Thymus (tissue), 11 donors: ENCODE measurements around the gene DUS1L. TPM values are rescaled to one million over a fixed set of nuclear protein-coding genes. Genes with fewer than 3 reads are reported as not detected.

Source experiments
- DNase-seq, 9 donors: peaks; one replicate each; pipeline ENCODE4 v3.0.0-alpha.2; 2013; ENCODE audit warnings: low spot score in 9 of 9, low read depth in 6 of 9, missing footprints in 1 of 9
- H3K27ac ChIP-seq, 2 donors: one replicate each; pipeline ENCODE4 v1.5.1; 2013; ENCODE audit warnings: control low read depth in 1 of 2, low read depth in 1 of 2, low read length in 1 of 2, mild to moderate bottlenecking in 1 of 2, moderate library complexity in 1 of 2
- H3K27me3 ChIP-seq, 2 donors: one replicate each; pipeline ENCODE4 v1.5.1; 2013; ENCODE audit warnings: low read length in 1 of 2; ENCODE audit not compliant: control insufficient read depth in 2 of 2, insufficient read depth in 1 of 2
- H3K36me3 ChIP-seq, 2 donors: one replicate each; pipeline ENCODE4 v1.5.1; 2013; ENCODE audit warnings: low read length in 1 of 2, mild to moderate bottlenecking in 1 of 2, moderate library complexity in 1 of 2; ENCODE audit not compliant: control insufficient read depth in 2 of 2, insufficient read depth in 2 of 2
- H3K4me1 ChIP-seq, 2 donors: one replicate each; pipeline ENCODE4 v1.5.1; 2013; ENCODE audit warnings: low read length in 2 of 2; ENCODE audit not compliant: control insufficient read depth in 2 of 2, insufficient read depth in 2 of 2
- H3K4me3 ChIP-seq, 2 donors: one replicate each; pipeline ENCODE4 v1.5.1; 2013; ENCODE audit warnings: low read length in 2 of 2, control low read depth in 1 of 2, mild to moderate bottlenecking in 1 of 2
- H3K9me3 ChIP-seq, 2 donors: one replicate each; pipeline ENCODE4 v1.5.1; 2013; ENCODE audit warnings: low read length in 1 of 2, mild to moderate bottlenecking in 1 of 2; ENCODE audit not compliant: control insufficient read depth in 2 of 2, insufficient read depth in 1 of 2
- WGBS: extraction: QIAGEN DNeasy Blood & Tissue Kit; methylation state at CpG from one replicate; pipeline ENCODE4 v1.1.7; 2013; 5-methylcytosine and 5-hydroxymethylcytosine counted together
- polyA plus RNA-seq: library from polyadenylated mRNA; stranded (reverse); fragments of 200-250 nt; gene quantifications from one replicate; pipeline ENCODE4 v1.2.3, GENCODE V29; 2013
- total RNA-seq: library from RNA; stranded (reverse); fragments of 120-200 nt; gene quantifications from one replicate; pipeline ENCODE4 v1.2.4, GENCODE V29; 2013
- donor health status: healthy.

Gene DUS1L
- total and polyA plus RNA-seq, 2 donors: 57.9 to 147 TPM

GRCh38 chr17:82060001-82060380 is 5.6 kb downstream of the DUS1L start:
- peaks cover 83 to 89% of the 10 kb centered on the region in 2 donors for H3K36me3 ChIP-seq
- H3K27me3 ChIP-seq: no peaks in the 10 kb centered on the region
- peaks cover 7 to 9% of the 10 kb centered on the region in 2 donors for H3K4me1 ChIP-seq
- DNase-seq: no peak
- no peaks in the 10 kb centered on the region for H3K9me3 ChIP-seq
- H3K27ac ChIP-seq: no peak overlapping the region
- WGBS: 97% methylated on average over 16 of the region's 16 CpGs
- no peak overlapping the region for H3K4me3 ChIP-seq

DNA sequence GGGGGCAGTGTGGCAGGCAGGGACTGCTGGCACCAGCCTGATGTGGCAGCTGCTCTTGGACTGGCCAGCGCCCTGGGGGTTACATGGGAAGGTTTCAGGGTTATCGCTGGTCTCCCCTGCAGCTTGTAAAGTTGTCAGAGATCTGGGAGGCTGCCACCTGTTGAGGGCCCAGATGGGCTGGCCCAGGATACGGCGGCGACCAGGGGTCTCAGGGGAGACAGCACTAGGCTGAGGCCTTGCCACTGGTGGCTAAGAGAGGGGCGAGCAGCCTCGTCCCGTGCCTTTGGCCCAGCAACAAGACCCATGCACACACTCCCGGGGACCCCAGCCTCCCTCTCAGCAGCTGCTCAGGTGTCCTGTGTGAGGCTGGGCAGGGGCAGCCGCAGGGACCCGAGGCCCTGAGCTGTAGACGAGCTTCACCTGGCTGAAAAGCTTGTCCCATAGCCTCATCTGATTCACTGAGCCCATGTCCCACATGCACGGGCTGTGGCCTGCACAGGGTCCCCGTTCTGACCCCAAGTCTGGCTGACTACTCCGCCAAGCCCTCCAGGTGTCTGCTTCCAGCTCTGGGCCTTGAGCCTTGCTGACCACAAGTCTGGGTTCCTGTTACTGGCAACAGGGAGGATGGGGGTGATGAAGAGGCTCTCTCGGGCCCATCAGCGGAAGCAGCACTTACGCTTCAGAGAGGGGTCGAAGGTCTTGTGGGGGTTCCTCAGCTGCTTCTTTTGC is 6.2 kb downstream of the DUS1L start:
- Histone ChIP-seq H3K27ac (no peak overlapping the region), H3K4me3 (no peak overlapping the region), H3K9me3 (no peaks in the 10 kb centered on the region), H3K36me3 (peaks cover 88 to 95% of the 10 kb centered on the region in 2 donors), H3K4me1 (peaks cover 2 to 3% of the 10 kb centered on the region in 2 donors), H3K27me3 (no peaks in the 10 kb centered on the region)
- DNase-seq: no peak
- 96% methylated on average over 19 of the region's 19 CpGs for WGBS

- no peaks in the 10 kb centered on the region for H3K9me3 ChIP-seq
- 98% methylated on average over 10 of the region's 10 CpGs for WGBS
- no peaks in the 10 kb centered on the region for H3K4me1 ChIP-seq
- no peak overlapping the region for H3K4me3 ChIP-seq
- DNase-seq: no peak
- H3K27me3 ChIP-seq: no peaks in the 10 kb centered on the region
- H3K36me3 ChIP-seq: peaks cover 94% of the 10 kb centered on the region in 2 donors
- H3K27ac ChIP-seq: no peak overlapping the region
Measured at GRCh38 chr17:82058855-82059249, 6.8 kb downstream of the DUS1L start.

- H3K36me3 ChIP-seq: peaks cover 94 to 99% of the 10 kb centered on the region in 2 donors
- H3K27ac ChIP-seq: no peak overlapping the region
- WGBS: 94% methylated on average over 17 of the region's 17 CpGs
- no peak overlapping the region for H3K4me3 ChIP-seq
- no peak for DNase-seq
- H3K4me1 ChIP-seq: peaks cover 0 to 2% of the 10 kb centered on the region in 2 donors
- no peaks in the 10 kb centered on the region for H3K9me3 ChIP-seq
- H3K27me3 ChIP-seq: no peaks in the 10 kb centered on the region
Measured at GRCh38 chr17:82058230-82058854, 7.3 kb downstream of the DUS1L start.

DNA sequence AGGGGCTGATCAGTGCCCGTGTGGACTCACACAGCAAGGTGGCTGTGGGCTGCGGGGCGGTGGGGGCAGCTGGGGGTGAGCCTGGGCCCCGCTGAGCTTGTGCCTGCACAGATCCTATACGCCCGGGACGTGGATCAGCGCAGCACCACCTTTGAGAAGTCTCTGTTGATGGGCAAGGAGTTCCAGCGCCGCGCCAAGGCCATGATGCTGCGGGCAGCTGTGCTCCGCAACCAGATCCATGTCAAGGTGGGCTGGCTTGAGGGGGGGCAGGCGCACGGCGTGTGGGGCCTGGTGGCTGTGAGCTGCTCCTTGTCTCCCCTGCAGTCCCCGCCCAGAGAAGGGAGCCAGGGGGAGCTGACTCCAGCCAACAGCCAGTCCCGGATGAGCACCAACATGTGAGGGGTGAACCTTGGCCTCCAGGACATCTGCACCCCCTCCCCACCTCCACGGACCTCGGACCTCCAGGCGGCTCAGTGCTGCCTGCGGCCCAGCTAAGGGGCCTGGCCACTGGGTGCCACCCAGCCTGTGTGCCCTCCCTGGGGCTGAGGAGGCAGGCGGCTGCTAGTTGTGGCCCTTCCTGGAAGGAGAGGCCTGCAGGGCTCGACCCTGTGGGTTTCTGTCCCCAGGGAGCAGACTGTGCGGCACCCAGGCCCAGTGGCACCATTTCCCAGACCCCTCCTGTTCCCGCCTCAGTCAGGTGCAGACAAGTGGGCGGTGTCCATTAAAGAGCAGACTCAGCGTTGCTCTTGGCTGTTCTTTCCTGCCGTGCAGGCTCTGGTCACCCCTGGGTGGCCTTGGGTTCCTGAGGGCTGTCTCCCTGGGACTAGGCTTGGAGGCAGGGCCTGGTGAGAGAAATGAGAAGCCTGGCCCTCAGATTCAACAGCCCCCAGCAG is 8.6 kb downstream of the DUS1L start:
- H3K4me1 ChIP-seq: peaks cover 10 to 14% of the 10 kb centered on the region in 2 donors
- no peak overlapping the region for H3K27ac ChIP-seq
- WGBS: 96% methylated on average over 29 of the region's 29 CpGs

GRCh38 chr17:82055965-82056728 is 9.5 kb downstream of the DUS1L start:
- no peaks in the 10 kb centered on the region for H3K9me3 ChIP-seq
- WGBS: 97% methylated on average over 28 of the region's 28 CpGs
- H3K36me3 ChIP-seq: peaks cover 74 to 79% of the 10 kb centered on the region in 2 donors
- H3K4me3 ChIP-seq: no peak overlapping the region
- no peaks in the 10 kb centered on the region for H3K27me3 ChIP-seq
- no peak for DNase-seq
- no peak overlapping the region for H3K27ac ChIP-seq
- H3K4me1 ChIP-seq: peaks cover 11 to 14% of the 10 kb centered on the region in 2 donors

More for the DNA sequence above, 8.6 kb downstream of the DUS1L start:
- DNase-seq: no peak
- peaks cover 81 to 86% of the 10 kb centered on the region in 2 donors for H3K36me3 ChIP-seq
- H3K4me3 ChIP-seq: no peak overlapping the region
- no peaks in the 10 kb centered on the region for H3K27me3 ChIP-seq
- H3K9me3 ChIP-seq: no peaks in the 10 kb centered on the region

GRCh38 chr17:82055023-82055964 is 10.3 kb downstream of the DUS1L start:
- 95% methylated on average over 26 of the region's 26 CpGs for WGBS
- Histone ChIP-seq H3K4me1 (peaks cover 16 to 22% of the 10 kb centered on the region in 2 donors), H3K27me3 (no peaks in the 10 kb centered on the region), H3K27ac (no peak overlapping the region), H3K9me3 (no peaks in the 10 kb centered on the region), H3K4me3 (no peak overlapping the region), H3K36me3 (peaks cover 66 to 70% of the 10 kb centered on the region in 2 donors)
- no peak for DNase-seq
